Peyer's patch (tissue), 4 donors: Measurements from ENCODE around the gene SLC22A2.

Experiments used
- CTCF ChIP-seq, 6 experiments: fragments of 450-650 bp in 4 of 6; fragments of 200-600 bp in 2 of 6; sonication (generic) in 1 of 6; IDR thresholded peaks; one replicate each; pipeline ENCODE4 v1.5.1; 2017 to 2019; ENCODE audit warnings: antibody characterized with exemption in 6 of 6, mild to moderate bottlenecking in 3 of 6, moderate library complexity in 1 of 6
- POLR2A ChIP-seq, 2 donors: fragments of 450-650 bp; IDR thresholded peaks; one replicate each; pipeline ENCODE4 v1.5.1; 2017; ENCODE audit warnings: antibody characterized with exemption in 2 of 2, mild to moderate bottlenecking in 2 of 2, moderate library complexity in 2 of 2

DNA sequence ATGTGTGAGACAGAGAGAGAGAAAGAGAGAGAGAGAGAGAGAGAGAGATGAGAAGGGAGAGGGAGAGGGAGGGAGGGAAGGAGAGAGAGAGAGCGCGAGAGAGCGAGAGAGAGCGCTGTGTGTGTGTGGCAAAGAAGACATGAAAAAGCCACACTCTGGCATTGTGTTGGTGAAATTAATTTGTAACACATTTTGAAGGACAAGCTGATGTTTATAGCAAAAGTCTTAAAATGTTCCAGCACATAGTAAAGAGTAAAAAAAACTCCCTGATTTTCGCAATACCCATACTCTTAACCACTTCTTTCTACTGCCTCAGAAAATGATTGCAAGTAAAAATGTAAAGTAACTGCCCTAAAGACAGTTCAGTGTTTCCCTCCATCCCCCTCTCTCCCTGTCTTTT, 80.3 kb downstream of the SLC22A2 start:
- no peak for TF ChIP-seq CTCF (IDR thresholded peaks at IDR 0.05)
- no peak for TF ChIP-seq POLR2A (IDR thresholded peaks at IDR 0.05)
